Measurements from ENCODE around the gene LAMA2.

Gene LAMA2

GRCh38 chr6:129262661-129263060, 379.7 kb downstream of the LAMA2 start:
- no peak for DNase-seq (ENCODE audit: low spot score)

- no peak for DNase-seq (ENCODE audit: low spot score)
Observed at GRCh38 chr6:129263176-129263575, 380.2 kb downstream of the LAMA2 start.

DNA sequence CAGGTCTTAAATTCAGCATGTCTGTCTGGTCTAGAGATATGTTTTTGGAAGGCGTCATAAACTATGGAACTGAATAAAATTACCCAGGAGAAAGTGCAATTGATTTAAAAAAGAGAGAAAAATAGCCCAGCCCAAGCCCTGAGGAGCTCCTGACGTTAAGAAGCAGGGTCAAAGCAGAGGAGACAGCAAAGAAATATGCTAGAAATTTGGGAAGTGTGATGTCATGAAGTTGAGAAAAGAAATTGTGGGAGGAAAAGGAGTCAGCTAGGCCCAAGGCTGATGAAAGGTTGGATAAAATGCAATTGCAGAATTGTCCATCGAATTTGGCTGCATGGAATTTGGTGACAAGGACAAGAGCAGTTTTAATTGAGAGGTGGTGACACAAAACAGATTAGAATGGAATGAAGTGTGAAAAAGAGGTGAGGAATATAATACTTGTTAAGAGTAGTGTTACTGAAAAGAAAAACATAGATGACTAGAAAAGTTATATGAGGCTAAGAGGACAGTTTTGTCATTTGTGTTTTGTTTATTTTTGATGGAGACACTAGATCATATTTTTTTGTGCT, 381.6 kb downstream of the LAMA2 start:
- no peak for DNase-seq (ENCODE audit: low spot score)

GRCh38 chr6:129267028-129267427, 384.1 kb downstream of the LAMA2 start:
- peak; percentile 18 for DNase-seq (ENCODE audit: low spot score)

DNA sequence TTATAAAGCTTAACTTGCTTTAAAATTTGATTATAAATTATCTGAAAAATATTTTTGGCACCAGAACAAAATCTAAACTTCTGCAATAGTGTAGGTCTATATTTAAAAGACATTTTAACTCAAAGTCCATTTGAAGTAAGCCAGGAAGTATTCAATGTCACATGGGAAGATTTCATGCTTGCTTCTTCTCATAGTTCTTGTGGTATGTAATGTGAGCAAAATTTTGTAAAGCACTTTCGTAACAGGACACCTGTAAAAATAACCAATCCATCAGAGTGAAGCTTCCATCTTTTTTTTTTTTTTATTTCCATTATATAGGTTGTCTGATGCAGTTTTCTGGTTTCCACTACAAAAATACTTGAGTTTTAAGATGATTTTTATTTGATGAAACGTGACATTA, 386.1 kb downstream of the LAMA2 start:
- no peak for DNase-seq (ENCODE audit: low spot score)

GRCh38 chr6:129269891-129270290, 387.0 kb downstream of the LAMA2 start:
- no peak for DNase-seq (ENCODE audit: low spot score)

DNA sequence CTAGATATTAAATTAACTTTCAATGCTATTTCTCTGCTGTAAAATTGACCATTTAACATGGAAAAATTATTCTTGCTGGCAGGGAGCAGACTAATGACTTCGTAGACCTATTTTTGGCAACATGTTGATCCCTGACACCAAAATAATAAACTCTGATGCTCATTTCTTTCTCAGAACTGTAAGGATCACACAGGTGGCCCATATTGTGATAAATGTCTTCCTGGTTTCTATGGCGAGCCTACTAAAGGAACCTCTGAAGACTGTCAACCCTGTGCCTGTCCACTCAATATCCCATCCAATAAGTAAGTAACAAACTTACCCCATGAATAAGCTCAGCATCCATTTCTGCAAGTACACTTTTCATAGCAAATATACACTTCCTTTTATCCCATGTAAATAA, 387.5 kb downstream of the LAMA2 start:
- DNase-seq (ENCODE audit: low spot score), result no peak

- DNase-seq (ENCODE audit: low spot score), result no peak
Observed at GRCh38 chr6:129273161-129273560, 390.2 kb downstream of the LAMA2 start.

DNA sequence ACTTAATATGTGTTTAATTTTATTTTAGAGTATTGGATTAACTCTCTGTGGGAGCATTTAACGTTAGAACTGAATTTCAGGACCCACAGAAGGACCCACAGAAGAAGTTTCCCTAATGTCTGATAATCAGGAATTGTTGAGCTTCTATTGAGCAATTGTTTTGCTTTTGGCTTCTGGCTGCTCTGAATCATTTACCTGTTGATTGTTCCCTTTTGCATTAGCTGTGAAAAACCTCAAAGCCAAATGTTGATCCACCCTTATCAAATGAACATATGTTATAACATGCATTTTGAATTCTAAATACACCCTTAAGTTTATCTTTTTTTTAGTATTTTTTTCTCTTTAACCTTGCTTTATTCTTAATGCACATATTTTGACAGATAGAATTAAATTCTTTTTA, 393.5 kb downstream of the LAMA2 start:
- DNase-seq (ENCODE audit: low spot score), result no peak

GRCh38 chr6:129276986-129277385, 394.0 kb downstream of the LAMA2 start:
- no peak for DNase-seq (ENCODE audit: low spot score)

DNA sequence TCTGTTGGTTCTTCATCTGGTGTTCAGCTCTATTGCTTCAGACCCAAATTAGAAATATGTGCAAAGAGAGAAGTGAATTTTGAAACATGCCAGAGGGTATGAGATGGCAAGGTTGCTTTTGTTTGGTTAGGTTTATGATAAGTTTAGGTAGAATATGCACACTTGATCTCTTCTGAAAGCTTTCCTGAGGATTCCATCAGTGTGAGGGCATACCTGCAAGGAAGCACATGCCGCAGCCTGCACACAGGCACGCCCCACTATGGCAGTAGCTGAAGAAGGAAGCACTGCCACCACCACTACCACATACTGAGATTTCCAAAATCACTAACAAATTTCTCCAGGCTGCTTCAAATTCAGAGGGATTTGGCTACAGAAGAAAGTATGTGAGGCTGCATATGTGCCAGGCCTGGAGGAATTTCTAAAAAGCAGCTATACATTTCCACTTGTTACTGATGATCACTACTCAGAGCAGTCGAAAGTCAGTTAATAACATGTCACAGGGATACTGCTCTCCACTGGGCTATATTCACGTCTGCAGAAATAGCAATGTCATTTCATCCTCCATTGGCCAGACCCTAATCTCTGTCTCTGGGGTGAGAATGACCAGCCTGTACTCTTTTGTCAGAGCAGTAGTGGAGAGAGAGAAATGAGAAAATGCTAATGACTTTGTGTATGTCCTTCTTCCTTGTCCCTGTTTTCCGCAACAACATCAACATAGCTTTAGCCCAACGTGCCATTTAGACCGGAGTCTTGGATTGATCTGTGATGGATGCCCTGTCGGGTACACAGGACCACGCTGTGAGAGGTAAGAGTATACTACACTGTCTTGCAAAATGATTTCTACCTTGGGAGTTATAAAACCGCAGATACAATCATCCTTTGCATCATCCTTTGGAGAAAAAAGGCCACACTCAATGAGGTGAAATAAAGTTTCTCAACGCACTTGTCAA, 396.7 kb downstream of the LAMA2 start:
- DNase-seq (ENCODE audit: low spot score), result no peak

- no peak for DNase-seq (ENCODE audit: low spot score)
Observed at GRCh38 chr6:129280293-129280644, 397.3 kb downstream of the LAMA2 start.

GRCh38 chr6:129280749-129281148, 397.8 kb downstream of the LAMA2 start:
- DNase-seq (ENCODE audit: low spot score), result no peak

GRCh38 chr6:129281168-129281796, 398.3 kb downstream of the LAMA2 start:
- no peak for DNase-seq (ENCODE audit: low spot score)

DNA sequence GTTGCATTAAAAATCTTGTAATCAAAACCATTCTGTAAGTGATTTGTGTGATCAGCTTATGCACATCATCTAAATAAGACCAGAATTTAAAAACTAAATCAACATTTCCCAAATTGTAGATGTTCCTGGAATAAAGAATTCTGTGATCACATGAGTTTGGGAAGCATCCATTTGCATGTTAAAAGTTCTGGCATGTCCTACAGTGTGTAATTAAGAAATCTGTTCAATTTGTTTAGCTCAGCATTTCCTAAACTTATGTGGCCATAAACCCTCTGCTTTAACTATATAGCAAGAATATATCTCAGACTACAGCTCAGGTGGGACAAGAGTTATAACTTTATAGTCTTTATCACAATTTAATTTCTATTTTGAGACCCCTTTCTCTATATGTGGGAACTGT, 399.1 kb downstream of the LAMA2 start:
- no peak for DNase-seq (ENCODE audit: low spot score)

DNA sequence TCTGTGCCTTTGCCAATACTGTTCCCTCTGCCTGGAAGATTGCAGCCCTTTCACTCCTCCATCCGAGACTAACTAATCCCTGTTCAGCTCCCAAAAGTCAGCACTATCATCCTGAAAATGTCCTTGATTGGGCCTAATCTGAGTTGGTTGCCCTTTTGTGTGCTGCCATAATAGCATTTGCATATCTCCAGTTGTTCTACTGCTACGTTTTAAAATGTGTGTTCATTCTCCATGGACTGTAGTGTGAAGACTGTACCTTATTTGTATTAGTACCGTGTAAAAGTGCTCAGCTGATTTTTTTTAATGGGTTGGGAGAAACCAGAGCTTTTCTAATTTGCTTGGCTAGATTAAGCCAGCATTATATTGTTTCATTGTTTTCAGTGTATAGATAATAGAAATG, 401.3 kb downstream of the LAMA2 start:
- DNase-seq (ENCODE audit: low spot score), result no peak

DNA sequence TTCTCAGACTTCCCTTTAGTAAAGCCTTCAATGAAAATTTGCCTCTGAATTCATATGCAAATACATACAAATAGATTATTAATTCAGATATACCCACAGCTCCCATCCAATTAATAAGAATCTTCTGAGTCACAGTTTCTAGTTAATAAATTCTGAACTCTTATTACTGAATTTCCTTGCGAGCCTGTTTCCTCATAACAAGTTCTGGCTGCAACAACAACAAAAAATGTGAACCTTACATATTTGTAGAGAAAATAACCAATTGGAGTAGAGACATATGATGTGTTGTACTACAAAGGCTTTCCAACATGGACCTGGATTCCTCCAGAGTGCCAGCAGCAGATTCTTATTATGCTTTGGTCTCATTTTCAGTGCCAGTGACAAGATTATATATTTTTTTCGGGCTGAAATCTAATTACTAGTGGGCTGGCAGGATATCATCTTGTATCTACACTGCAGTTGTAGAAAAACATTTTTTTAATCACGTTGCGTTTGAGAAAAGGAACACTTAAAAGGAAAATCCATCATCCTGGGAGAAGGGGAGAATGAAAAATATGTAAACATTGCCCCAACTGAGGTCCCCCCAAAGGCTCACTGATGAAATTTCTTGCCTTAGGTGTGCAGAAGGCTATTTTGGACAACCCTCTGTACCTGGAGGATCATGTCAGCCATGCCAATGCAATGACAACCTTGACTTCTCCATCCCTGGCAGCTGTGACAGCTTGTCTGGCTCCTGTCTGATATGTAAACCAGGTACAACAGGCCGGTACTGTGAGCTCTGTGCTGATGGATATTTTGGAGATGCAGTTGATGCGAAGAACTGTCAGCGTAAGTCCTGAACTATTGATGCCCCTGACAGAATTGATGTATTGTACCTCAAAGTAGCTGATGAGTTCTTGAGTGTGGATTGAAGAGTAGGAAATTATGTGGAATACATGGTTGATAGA, 404.6 kb downstream of the LAMA2 start:
- DNase-seq (ENCODE audit: low spot score), result peak; percentile 27

DNA sequence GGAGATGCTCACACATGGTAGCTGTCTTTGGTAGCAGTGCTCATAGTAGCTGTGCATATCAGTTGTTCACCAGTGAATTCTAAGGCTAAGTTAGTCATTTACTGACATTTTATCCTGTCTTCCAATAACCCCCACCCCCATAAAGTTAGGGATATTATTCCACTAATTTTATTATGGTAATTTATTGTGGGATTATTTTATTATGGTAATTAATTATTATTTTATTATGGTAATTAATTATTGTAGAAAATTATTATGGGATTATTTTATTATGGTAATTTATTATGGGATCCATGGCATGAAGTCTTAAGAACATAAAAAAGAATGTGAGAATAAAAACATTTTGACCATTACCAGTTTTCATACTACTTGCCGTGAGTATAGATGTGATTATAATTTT, 406.5 kb downstream of the LAMA2 start:
- no peak for DNase-seq (ENCODE audit: low spot score)

DNA sequence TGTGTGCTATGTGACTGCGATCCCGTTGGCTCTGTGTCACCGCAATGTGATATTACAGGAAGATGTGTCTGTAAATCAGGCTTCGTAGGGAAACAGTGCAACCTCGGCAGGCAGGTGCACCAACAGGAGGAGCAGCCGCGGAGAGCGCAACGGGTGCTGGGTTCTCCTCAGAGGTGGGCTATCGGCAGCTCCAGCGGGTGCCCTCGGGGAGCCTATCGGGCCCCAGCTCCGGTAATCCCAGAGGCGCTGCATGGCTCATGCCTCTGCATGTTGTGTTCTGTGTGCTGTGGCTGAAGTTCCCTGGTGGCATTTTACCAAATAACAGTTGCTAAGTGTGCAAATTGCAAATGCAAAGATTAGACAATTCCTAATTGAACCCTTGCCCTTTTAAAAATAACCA, 409.9 kb downstream of the LAMA2 start:
- DNase-seq (ENCODE audit: low spot score), result no peak

GRCh38 chr6:129297592-129297991, 414.7 kb downstream of the LAMA2 start:
- DNase-seq (ENCODE audit: low spot score), result no peak

GRCh38 chr6:129302671-129303070, 419.7 kb downstream of the LAMA2 start:
- no peak for DNase-seq (ENCODE audit: low spot score)

- DNase-seq (ENCODE audit: low spot score), result no peak
Observed at GRCh38 chr6:129306826-129307225, 423.9 kb downstream of the LAMA2 start.

Measured in SK-N-DZ (cell line).